ENCODE data around the gene UBE3A.

The UBE3A gene

GRCh38 chr15:25427861-25428260, 11.0 kb downstream of the UBE3A start:
- no peak for TF ChIP-seq CTCF (IDR thresholded peaks at IDR 0.05)
- Mint-ChIP-seq H3K4me3 (no peak overlapping the region), H3K9me3 (peaks cover 40% of the 10 kb centered on the region), H3K27ac (no peak overlapping the region), H3K36me3 (ENCODE audit: low read depth) (peaks cover 75% of the 10 kb centered on the region), H3K27me3 (ENCODE audit: low read depth, poor library complexity) (no peaks in the 10 kb centered on the region), H3K4me1 (no peaks in the 10 kb centered on the region)
- no peak for DNase-seq

GRCh38 chr15:25426896-25427610, 11.8 kb downstream of the UBE3A start:
- no peak for TF ChIP-seq CTCF (IDR thresholded peaks at IDR 0.05)
- Mint-ChIP-seq H3K4me1 (no peaks in the 10 kb centered on the region), H3K9me3 (peaks cover 45% of the 10 kb centered on the region), H3K27me3 (ENCODE audit: low read depth, poor library complexity) (no peaks in the 10 kb centered on the region), H3K36me3 (ENCODE audit: low read depth) (peaks cover 80% of the 10 kb centered on the region), H3K4me3 (no peak overlapping the region), H3K27ac (no peak overlapping the region)
- no peak for DNase-seq

- TF ChIP-seq CTCF (IDR thresholded peaks at IDR 0.05) = no peak
- Mint-ChIP-seq H3K9me3 (peaks cover 74% of the 10 kb centered on the region), H3K27ac (no peak overlapping the region), H3K36me3 (ENCODE audit: low read depth) (peaks cover 95% of the 10 kb centered on the region), H3K27me3 (ENCODE audit: low read depth, poor library complexity) (no peaks in the 10 kb centered on the region), H3K4me3 (no peak overlapping the region), H3K4me1 (no peaks in the 10 kb centered on the region)
- no peak for DNase-seq
Measured at GRCh38 chr15:25424073-25424472, 14.8 kb downstream of the UBE3A start.

- peaks cover 85% of the 10 kb centered on the region for H3K9me3 Mint-ChIP-seq
- no peaks in the 10 kb centered on the region for H3K27me3 Mint-ChIP-seq (ENCODE audit: low read depth, poor library complexity)
- H3K4me1 Mint-ChIP-seq = no peaks in the 10 kb centered on the region
- DNase-seq = no peak
- no peak for TF ChIP-seq CTCF (IDR thresholded peaks at IDR 0.05)
- H3K27ac Mint-ChIP-seq = no peak overlapping the region
- no peak overlapping the region for H3K4me3 Mint-ChIP-seq
- peaks cover 97% of the 10 kb centered on the region for H3K36me3 Mint-ChIP-seq (ENCODE audit: low read depth)
Measured at GRCh38 chr15:25422021-25422420, 16.8 kb downstream of the UBE3A start.

- no peak overlapping the region for H3K4me3 Mint-ChIP-seq
- no peak for TF ChIP-seq CTCF (IDR thresholded peaks at IDR 0.05)
- no peak overlapping the region for H3K27ac Mint-ChIP-seq
- H3K36me3 Mint-ChIP-seq (ENCODE audit: low read depth) = peaks cover 95% of the 10 kb centered on the region
- H3K9me3 Mint-ChIP-seq = peaks cover 90% of the 10 kb centered on the region
- peaks cover 5% of the 10 kb centered on the region for H3K27me3 Mint-ChIP-seq (ENCODE audit: low read depth, poor library complexity)
- DNase-seq = no peak
- peaks cover 8% of the 10 kb centered on the region for H3K4me1 Mint-ChIP-seq
Measured at GRCh38 chr15:25418202-25418601, 20.6 kb downstream of the UBE3A start.

GRCh38 chr15:25417604-25418003, 21.2 kb downstream of the UBE3A start:
- Mint-ChIP-seq H3K27me3 (ENCODE audit: low read depth, poor library complexity) (peaks cover 5% of the 10 kb centered on the region), H3K4me1 (peaks cover 8% of the 10 kb centered on the region), H3K4me3 (no peak overlapping the region), H3K27ac (no peak overlapping the region), H3K9me3 (peaks cover 96% of the 10 kb centered on the region), H3K36me3 (ENCODE audit: low read depth) (peaks cover 97% of the 10 kb centered on the region)
- TF ChIP-seq CTCF (IDR thresholded peaks at IDR 0.05) = no peak
- no peak for DNase-seq

Measured in nephron progenitor cell (in vitro differentiated cells).